Measurements from ENCODE around the gene GPR107.

GPR107 gene

GRCh38 chr9:130176760-130177159, 123.1 kb downstream of the GPR107 start:
- no peak overlapping the region for H3K27ac ChIP-seq
- TF ChIP-seq CTCF (IDR thresholded peaks at IDR 0.05) (no peak), ZFX (IDR thresholded peaks at IDR 0.05; ENCODE audit: borderline replicate concordance) (no peak)

- TF ChIP-seq CTCF (IDR thresholded peaks at IDR 0.05), result no peak
- no peak for TF ChIP-seq ZFX (IDR thresholded peaks at IDR 0.05; ENCODE audit: borderline replicate concordance)
- no peak overlapping the region for H3K27ac ChIP-seq
Observed at GRCh38 chr9:130177898-130178805, 124.4 kb downstream of the GPR107 start.

GRCh38 chr9:130179331-130179907, 125.7 kb downstream of the GPR107 start:
- H3K27ac ChIP-seq, result no peak overlapping the region
- TF ChIP-seq CTCF (IDR thresholded peaks at IDR 0.05) (no peak), ZFX (IDR thresholded peaks at IDR 0.05; ENCODE audit: borderline replicate concordance) (no peak)

GRCh38 chr9:130180516-130180915, 126.8 kb downstream of the GPR107 start:
- no peak overlapping the region for H3K27ac ChIP-seq
- TF ChIP-seq ZFX (IDR thresholded peaks at IDR 0.05; ENCODE audit: borderline replicate concordance) (no peak), CTCF (IDR thresholded peaks at IDR 0.05) (no peak)

- TF ChIP-seq CTCF (IDR thresholded peaks at IDR 0.05), result no peak
- no peak for TF ChIP-seq ZFX (IDR thresholded peaks at IDR 0.05; ENCODE audit: borderline replicate concordance)
- H3K27ac ChIP-seq, result no peak overlapping the region
Observed at GRCh38 chr9:130181678-130182380, 128.1 kb downstream of the GPR107 start.

- no peak for TF ChIP-seq CTCF (IDR thresholded peaks at IDR 0.05)
- no peak for TF ChIP-seq ZFX (IDR thresholded peaks at IDR 0.05; ENCODE audit: borderline replicate concordance)
- no peak overlapping the region for H3K27ac ChIP-seq
Observed at GRCh38 chr9:130182381-130182909, 128.7 kb downstream of the GPR107 start.
